ENCODE results near the gene PTPN14. TPM values are rescaled to one million over a fixed set of nuclear protein-coding genes. Genes with fewer than 3 reads are reported as not detected.

PTPN14 gene
- total and polyA plus RNA-seq, 2 of the 8 experiments (the other 6 are each of a cell fraction or from before 2014, with no cell fraction given) = 14.4 to 93.6 TPM

- Histone ChIP-seq H3K14ac (ENCODE audit: insufficient read length) (no peak overlapping the region), H3K4me1 (replicated peaks in 1 of 4; ENCODE audit: control insufficient read depth in 3 of 4, insufficient read depth in 4 of 4, low read length in 3 of 4) (no peaks in the 10 kb centered on the region), H3K4me3 (ENCODE audit: extremely low read depth in 1 of 4, insufficient read depth in 2 of 4, low read depth in 3 of 4, low read length in 4 of 4) (no peak overlapping the region), H2AFZ (ENCODE audit: low read length) (no peak overlapping the region), H3K4me2 (ENCODE audit: insufficient read depth in 1 of 2, low read depth in 2 of 2, low read length in 2 of 2) (no peak overlapping the region), H3K56ac (replicated peaks; ENCODE audit: insufficient read length, low read depth, low read length) (no peak overlapping the region), H2BK5ac (ENCODE audit: low read depth, low read length) (no peak overlapping the region), H2BK20ac (ENCODE audit: low read length) (no peak overlapping the region), H2BK15ac (ENCODE audit: low read length) (no peak overlapping the region), H4K20me1 (replicated peaks in 1 of 2; ENCODE audit: control insufficient read depth in 1 of 2, insufficient read depth in 2 of 2, low read length in 2 of 2) (no peaks in the 10 kb centered on the region), H4K5ac (ENCODE audit: insufficient read length, low read depth, low read length) (no peak overlapping the region), H3K9me3 (ENCODE audit: insufficient read depth in 2 of 2, low read depth in 1 of 2, low read length in 1 of 2) (no peaks in the 10 kb centered on the region), H3K27me3 (replicated peaks in 1 of 4; ENCODE audit: control insufficient read depth in 3 of 4, extremely low read depth in 1 of 4, insufficient read depth in 3 of 4, low read length in 3 of 4) (no peaks in the 10 kb centered on the region), H3K79me1 (ENCODE audit: low read depth, low read length) (no peaks in the 10 kb centered on the region), H3K4ac (replicated peaks; ENCODE audit: insufficient read length, low read depth, low read length) (no peak overlapping the region), H3K79me2 (ENCODE audit: control insufficient read depth in 1 of 2, insufficient read depth in 2 of 2, low read length in 2 of 2) (no peaks in the 10 kb centered on the region), H2AK5ac (ENCODE audit: low read depth, low read length) (no peak overlapping the region), H3K18ac (ENCODE audit: extremely low read depth, low read length) (no peak overlapping the region), H4K91ac (replicated peaks; ENCODE audit: insufficient read length, low read length) (no peak overlapping the region), H3K9ac (replicated peaks in 1 of 4; ENCODE audit: extremely low read depth in 1 of 4, low read depth in 3 of 4, low read length in 3 of 4) (no peak overlapping the region), H2BK12ac (ENCODE audit: low read depth, low read length) (no peak overlapping the region), H4K8ac (ENCODE audit: extremely low read depth, insufficient read depth, low read length) (no peak overlapping the region), H3K36me3 (ENCODE audit: control insufficient read depth in 2 of 4, insufficient read depth in 4 of 4, low read length in 3 of 4) (no peaks in the 10 kb centered on the region), H3K23me2 (ENCODE audit: low read depth, low read length) (no peaks in the 10 kb centered on the region), H3K23ac (ENCODE audit: insufficient read length) (no peak overlapping the region), H3K27ac (ENCODE audit: low read depth, low read length) (no peak overlapping the region), H2BK120ac (replicated peaks; ENCODE audit: low read depth, low read length) (no peak overlapping the region)
- WGBS, 2 experiments (ENCODE audit: extremely low coverage in 1 of 2, insufficient coverage in 1 of 2, insufficient read length in 1 of 2, insufficient replicate concordance in 2 of 2, low coverage in 1 of 2, low lambda C conversion rate in 2 of 2, missing lambda C conversion rate in 1 of 2) = 93% methylated on average over 4 of the region's 4 CpGs; no CpG with 5 or more reads in 1 of the 2 experiments
- FAIRE-seq = no peak
- ChIA-PET POLR2A (ENCODE audit: partially characterized antibody) (interaction anchor here (0.8 kb wide), 1 partner anchor 369 kb away, joined by 4 read pairs; no protein-coding TSS in a partner anchor), CTCF (ENCODE audit: partially characterized antibody) (interaction anchor here (0.6 to 18.8 kb wide), 8 partner anchors 34 to 328 kb away, joined by 3 to 445 read pairs (median 6); partner anchors contain the start of gene PTPN14)
- no peak for DNase-seq (ENCODE audit: low read depth in 1 of 2, low spot score in 2 of 2)
- TF ChIP-seq HDAC2 (IDR thresholded peaks at IDR 0.05; ENCODE audit: borderline replicate concordance in 1 of 2, low read depth in 2 of 2, low read length in 2 of 2) = no peak
- no peak for TF ChIP-seq TEAD4 (IDR thresholded peaks at IDR 0.05; ENCODE audit: low read depth, low read length)
- TF ChIP-seq CTBP2 (IDR thresholded peaks at IDR 0.05; ENCODE audit: borderline replicate concordance, insufficient read depth, insufficient read length, low read length) = no peak
- no peak for TF ChIP-seq BRCA1 (IDR thresholded peaks at IDR 0.05; ENCODE audit: low read depth, low read length)
- no peak for TF ChIP-seq BACH1 (IDR thresholded peaks at IDR 0.05; ENCODE audit: low read length)
- TF ChIP-seq RAD21 (IDR thresholded peaks at IDR 0.05 in 1 of 2, conservative IDR thresholded peaks at IDR 0.05 in 1 of 2; ENCODE audit: low read depth in 2 of 2, low read length in 2 of 2) = no peak
- TF ChIP-seq FOSL1 (IDR thresholded peaks at IDR 0.05; ENCODE audit: insufficient read depth, low read depth, low read length) = no peak
- TF ChIP-seq ZNF274 (IDR thresholded peaks at IDR 0.05; ENCODE audit: borderline replicate concordance, extremely low read depth, low read length) = no peak
- TF ChIP-seq, protein P1, sequence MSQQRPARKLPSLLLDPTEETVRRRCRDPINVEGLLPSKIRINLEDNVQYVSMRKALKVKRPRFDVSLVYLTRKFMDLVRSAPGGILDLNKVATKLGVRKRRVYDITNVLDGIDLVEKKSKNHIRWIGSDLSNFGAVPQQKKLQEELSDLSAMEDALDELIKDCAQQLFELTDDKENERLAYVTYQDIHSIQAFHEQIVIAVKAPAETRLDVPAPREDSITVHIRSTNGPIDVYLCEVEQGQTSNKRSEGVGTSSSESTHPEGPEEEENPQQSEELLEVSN (IDR thresholded peaks at IDR 0.05) = no peak
- no peak for TF ChIP-seq MAFK (IDR thresholded peaks at IDR 0.05; ENCODE audit: low read depth, low read length)
- no peak for TF ChIP-seq ATF3 (IDR thresholded peaks at IDR 0.05; ENCODE audit: insufficient read depth, low read depth, low read length)
Observed at GRCh38 chr1:214588963-214589597, 37.7 kb upstream of the PTPN14 start.
